HG03575 (cell line): ENCODE results near the gene APP.

Experiments
- ATAC-seq: cut with Tn5 transposase; IDR thresholded peaks from one replicate; pipeline ENCODE4 v1.9.1; 2021; ENCODE audit not compliant: unreplicated experiment, insufficient number of reproducible peaks, low FRiP score; ENCODE audit errors: extremely low read depth

The APP gene

DNA sequence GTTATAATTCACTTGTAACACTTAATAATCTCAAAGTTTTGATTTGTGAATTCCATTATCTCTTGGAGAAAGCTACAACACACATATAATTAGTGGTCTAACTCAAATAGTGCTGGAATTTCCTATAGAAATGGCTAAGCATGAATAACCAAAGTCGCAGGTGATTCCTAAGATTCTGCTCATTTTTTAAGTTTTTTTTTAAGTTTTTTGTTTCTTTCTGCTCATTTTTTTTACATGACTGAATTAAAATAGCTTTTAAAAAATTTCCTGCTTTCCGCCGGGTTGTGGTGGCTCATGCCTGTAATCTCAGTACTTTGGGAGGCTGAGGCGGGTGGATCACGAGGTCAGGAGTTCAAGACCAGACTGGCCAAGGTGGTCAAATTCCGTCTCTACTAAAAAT lies 90.4 kb downstream of the APP start:
- no peak for ATAC-seq

DNA sequence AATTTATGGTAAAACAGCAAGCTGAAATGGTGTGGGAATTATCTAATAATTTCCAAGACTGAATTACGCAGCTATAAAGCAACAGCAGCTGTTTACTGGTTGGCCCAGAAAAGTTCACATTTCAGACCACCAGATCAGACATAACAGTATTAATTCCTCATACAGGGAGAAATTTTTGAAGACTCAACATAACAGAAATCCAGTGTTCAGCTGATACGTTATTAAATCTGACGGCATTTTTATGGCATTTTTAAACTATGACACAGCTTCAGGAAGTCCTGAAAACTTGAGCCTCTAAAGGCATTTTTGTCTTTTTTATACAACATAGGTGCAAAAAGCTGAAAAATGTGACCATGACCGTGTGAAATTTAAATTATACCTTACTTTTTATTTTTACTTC lies 91.2 kb downstream of the APP start:
- no peak for ATAC-seq

- ATAC-seq = no peak
Measured at GRCh38 chr21:26077521-26077920, 93.0 kb downstream of the APP start.

DNA sequence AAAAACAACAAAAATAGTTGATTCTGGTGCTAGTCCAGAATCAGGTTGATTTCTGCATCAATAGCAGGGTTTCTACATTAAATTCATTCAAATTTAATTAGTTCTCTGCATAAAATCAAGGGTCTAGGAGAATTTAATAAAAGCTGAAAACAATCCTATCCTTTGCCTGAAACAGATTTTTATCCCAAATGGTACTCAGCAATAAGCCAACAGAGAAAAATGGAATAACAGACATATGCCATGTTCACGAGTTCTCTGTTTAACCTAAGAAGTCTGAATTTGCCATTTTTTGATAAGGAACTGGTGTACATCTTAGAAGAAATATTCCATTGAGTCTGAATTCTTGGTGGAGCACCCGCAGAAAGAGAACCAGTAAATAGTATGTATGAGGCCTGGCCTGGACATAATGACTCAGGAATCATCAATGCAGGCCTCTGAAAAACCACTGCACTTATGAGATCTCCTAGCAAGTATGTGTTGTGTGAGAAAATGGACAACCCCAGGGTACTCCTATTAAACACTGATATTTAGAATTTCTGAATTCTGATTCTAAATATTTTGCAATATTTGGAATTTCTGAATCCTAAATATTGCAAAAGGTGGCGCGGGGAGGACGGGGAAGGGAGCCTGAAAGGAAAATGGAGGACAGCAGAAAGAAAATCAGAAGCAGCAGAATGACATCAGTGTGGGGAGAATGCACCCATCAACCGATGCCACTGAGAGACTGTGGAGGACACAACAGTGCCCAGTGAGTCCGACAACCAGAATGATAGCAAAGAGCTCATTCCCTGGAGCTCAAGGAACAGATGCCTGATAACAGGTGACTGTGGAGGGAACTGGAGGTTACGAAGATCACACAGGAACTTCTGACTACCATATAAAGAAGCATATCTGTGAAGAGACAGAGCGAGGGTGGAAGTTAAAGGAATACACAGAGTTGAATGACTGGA lies 97.6 kb downstream of the APP start:
- no peak for ATAC-seq

- no peak for ATAC-seq
Measured at GRCh38 chr21:26070822-26071425, 99.6 kb downstream of the APP start.

GRCh38 chr21:26070121-26070520 lies 100.4 kb downstream of the APP start:
- no peak for ATAC-seq

GRCh38 chr21:26068776-26069175 lies 101.8 kb downstream of the APP start:
- no peak for ATAC-seq

DNA sequence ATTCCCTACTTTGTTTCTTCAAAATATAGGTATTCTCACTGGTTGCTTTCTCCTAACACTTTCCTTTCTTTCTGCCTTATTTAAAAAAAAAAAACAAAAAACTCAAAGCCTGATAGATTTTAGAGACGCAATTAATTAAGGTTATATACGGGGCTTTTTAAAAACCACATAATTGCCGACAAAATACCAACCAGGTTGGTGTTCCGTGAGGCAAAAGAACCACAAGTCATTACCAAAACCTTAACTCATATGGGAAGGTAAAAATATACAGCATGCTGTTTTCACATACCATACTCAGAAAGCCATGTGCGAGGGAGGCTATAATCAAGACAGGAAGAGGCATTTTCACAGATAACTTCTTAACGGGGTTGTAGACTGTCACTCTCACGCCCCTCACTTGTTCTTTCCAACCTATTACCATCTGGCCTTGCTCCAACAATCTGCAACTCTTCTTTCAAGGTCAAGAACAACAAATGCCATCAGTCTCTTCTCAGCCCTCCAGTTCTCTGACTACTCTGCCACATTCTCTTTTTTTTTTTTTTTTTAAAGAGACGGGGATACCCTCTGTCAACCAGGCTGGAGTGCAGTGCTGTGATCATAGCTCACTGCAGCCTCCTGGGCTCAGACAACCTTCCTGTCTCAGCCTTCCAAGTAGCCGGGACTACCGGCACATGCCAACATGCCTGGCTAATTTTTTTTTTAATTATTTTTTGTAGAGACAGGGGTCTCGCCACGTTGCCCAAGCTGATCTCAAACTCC lies 102.6 kb downstream of the APP start:
- no peak for ATAC-seq

- no peak for ATAC-seq
Measured at GRCh38 chr21:26064506-26064905, 106.1 kb downstream of the APP start.

GRCh38 chr21:26061437-26061836 lies 109.1 kb downstream of the APP start:
- no peak for ATAC-seq

- no peak for ATAC-seq
Measured at GRCh38 chr21:26060335-26061115, 110.0 kb downstream of the APP start.

- no peak for ATAC-seq
Measured at GRCh38 chr21:26057477-26058170, 112.9 kb downstream of the APP start.

DNA sequence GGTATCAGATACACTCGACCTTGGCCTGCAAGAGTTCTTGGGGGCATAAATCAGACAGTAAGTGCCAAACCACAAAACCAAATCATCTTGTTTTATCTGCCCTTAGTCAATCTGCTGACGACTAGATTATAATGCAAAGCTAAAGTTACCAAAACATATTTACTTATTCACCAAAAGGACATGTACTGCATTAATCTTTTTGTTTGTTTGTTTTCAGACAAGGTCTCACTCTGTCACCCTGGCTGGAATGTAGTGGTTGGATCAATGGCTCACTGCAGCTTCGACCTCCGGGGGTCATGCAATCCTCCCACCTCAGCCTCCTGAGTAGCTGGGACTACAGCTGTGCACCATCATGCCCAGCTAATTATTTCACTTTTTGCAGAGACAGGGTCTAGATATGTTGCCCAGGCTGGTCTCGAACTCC lies 114.7 kb downstream of the APP start:
- ATAC-seq = no peak

DNA sequence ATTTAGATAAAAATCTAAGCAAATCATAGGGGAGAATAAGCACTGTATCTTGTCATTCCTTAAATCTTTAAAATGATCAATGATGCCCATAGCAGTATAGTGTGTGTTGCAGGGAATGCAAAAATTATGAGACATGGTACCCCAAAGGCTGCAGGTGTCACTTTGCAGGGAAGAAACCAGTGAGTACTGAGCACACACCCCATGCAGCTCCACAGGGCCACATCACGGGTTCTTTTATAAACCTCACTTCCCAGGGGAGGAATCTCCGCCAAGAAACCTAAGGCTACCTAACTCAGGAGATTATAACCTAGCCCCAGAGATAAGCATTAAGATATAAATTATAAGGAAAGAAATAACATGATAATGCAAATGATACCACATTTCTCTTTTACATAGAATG lies 115.6 kb downstream of the APP start:
- no peak for ATAC-seq

DNA sequence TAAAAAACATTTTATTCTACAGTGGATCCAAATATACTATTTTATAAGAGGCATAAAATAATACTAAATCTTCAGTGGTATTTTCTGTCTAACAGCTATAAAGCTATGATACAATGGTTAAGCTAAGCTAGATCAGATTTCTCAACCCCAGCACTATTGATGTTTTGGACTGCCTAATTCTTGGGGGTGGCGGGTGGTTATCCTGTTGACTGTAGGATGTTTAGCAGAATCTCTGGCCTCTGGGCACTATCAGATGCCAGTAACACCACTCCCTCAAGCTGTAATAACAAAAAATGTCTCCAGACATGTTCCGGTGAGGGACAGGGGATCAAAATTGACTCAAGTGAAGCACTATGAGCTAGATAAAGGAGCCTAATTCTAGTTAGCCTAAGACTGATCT lies 118.5 kb downstream of the APP start:
- ATAC-seq = no peak

DNA sequence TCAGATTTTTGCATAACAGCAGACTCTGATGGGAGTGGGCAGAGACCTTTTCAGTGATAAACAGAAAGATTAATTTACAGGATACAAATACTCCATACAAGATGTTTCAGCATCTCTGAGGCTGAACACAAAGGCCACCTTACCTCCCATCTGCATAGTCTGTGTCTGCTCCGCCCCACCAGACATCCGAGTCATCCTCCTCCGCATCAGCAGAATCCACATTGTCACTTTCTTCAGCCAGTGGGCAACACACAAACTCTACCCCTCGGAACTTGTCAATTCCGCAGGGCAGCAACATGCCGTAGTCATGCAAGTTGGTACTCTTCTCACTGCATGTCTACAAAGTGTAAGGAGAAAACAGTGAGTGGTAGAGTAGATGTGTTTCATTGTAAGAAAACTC lies 119.7 kb downstream of the APP start:
- ATAC-seq = no peak

- no peak for ATAC-seq
Measured at GRCh38 chr21:26049803-26050202, 120.8 kb downstream of the APP start.

GRCh38 chr21:26047279-26047967 lies 123.1 kb downstream of the APP start:
- no peak for ATAC-seq
